ENCODE results near the gene TRIM2. TPM values are rescaled to one million over a fixed set of nuclear protein-coding genes. Genes with fewer than 3 reads are reported as not detected.

The TRIM2 gene
- polyA plus RNA-seq, 1 donor (not counting 4 experiments of a cell fraction or from before 2014, with no cell fraction given) = 10.6 TPM

DNA sequence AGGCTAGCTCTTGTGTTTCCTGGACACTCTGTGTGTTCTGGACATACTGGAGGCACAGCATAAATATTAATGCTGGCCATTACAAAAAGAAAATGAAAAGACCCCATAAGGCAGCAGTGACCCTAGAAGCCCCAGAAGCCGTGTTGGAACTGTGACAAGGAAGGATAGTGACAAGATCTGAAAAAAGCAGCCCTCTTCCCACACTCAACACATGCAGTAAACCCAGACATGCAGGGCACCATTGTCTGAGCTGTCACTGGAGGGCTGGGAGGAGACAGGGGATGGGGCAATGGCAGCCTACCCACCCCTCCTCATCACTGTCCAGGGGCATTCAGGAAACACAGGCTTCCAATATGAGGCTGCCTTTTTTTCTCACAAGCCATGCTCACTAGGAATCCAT lies 6.5 kb downstream of the TRIM2 start:
- Histone ChIP-seq H2AFZ (ENCODE audit: control insufficient read depth, low read length) (no peak overlapping the region), H3K79me2 (ENCODE audit: control insufficient read depth, insufficient read depth, low read length) (no peaks in the 10 kb centered on the region), H3K9ac (ENCODE audit: control insufficient read depth, extremely low read depth, insufficient read depth, low read length) (no peak overlapping the region), H3K27ac (ENCODE audit: control insufficient read depth, insufficient read depth, low read length) (no peak overlapping the region), H3K9me3 (ENCODE audit: control insufficient read depth, low read depth, low read length) (no peaks in the 10 kb centered on the region), H3K4me3 (ENCODE audit: control insufficient read depth in 2 of 3, extremely low read depth in 1 of 3, insufficient read depth in 2 of 3, low read depth in 1 of 3, low read length in 3 of 3) (no peak overlapping the region), H3K36me3 (ENCODE audit: control insufficient read depth in 2 of 2, extremely low read depth in 1 of 2, insufficient read depth in 2 of 2, low read length in 2 of 2) (no peaks in the 10 kb centered on the region), H3K4me1 (ENCODE audit: control insufficient read depth, extremely low read depth, insufficient read depth, low read length) (peaks cover 10% of the 10 kb centered on the region), H4K20me1 (ENCODE audit: control insufficient read depth, extremely low read depth, insufficient read depth, low read length) (no peaks in the 10 kb centered on the region), H3K27me3 (ENCODE audit: control insufficient read depth, extremely low read depth, insufficient read depth, low read length) (no peaks in the 10 kb centered on the region), H3K9me1 (ENCODE audit: control insufficient read depth, extremely low read depth, insufficient read depth, low read length) (no peaks in the 10 kb centered on the region), H3K4me2 (ENCODE audit: control insufficient read depth, extremely low read depth, insufficient read depth, low read depth, low read length) (no peak overlapping the region)
- no peak for FAIRE-seq
- TF ChIP-seq, protein P1, sequence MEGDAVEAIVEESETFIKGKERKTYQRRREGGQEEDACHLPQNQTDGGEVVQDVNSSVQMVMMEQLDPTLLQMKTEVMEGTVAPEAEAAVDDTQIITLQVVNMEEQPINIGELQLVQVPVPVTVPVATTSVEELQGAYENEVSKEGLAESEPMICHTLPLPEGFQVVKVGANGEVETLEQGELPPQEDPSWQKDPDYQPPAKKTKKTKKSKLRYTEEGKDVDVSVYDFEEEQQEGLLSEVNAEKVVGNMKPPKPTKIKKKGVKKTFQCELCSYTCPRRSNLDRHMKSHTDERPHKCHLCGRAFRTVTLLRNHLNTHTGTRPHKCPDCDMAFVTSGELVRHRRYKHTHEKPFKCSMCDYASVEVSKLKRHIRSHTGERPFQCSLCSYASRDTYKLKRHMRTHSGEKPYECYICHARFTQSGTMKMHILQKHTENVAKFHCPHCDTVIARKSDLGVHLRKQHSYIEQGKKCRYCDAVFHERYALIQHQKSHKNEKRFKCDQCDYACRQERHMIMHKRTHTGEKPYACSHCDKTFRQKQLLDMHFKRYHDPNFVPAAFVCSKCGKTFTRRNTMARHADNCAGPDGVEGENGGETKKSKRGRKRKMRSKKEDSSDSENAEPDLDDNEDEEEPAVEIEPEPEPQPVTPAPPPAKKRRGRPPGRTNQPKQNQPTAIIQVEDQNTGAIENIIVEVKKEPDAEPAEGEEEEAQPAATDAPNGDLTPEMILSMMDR (optimal IDR thresholded peaks at IDR 0.05 in 1 of 3, IDR thresholded peaks at IDR 0.05 in 1 of 3, conservative IDR thresholded peaks at IDR 0.05 in 1 of 3; ENCODE audit: extremely low read depth in 1 of 3, insufficient read depth in 2 of 3, low read length in 3 of 3) = no peak
- DNase-seq (ENCODE audit: low read depth, low spot score) = no peak
- dilution Hi-C loops (cut with MboI; ENCODE audit: extremely low pct_ligation_motif_present, low sequenced_read_pairs) = no loop called here

DNA sequence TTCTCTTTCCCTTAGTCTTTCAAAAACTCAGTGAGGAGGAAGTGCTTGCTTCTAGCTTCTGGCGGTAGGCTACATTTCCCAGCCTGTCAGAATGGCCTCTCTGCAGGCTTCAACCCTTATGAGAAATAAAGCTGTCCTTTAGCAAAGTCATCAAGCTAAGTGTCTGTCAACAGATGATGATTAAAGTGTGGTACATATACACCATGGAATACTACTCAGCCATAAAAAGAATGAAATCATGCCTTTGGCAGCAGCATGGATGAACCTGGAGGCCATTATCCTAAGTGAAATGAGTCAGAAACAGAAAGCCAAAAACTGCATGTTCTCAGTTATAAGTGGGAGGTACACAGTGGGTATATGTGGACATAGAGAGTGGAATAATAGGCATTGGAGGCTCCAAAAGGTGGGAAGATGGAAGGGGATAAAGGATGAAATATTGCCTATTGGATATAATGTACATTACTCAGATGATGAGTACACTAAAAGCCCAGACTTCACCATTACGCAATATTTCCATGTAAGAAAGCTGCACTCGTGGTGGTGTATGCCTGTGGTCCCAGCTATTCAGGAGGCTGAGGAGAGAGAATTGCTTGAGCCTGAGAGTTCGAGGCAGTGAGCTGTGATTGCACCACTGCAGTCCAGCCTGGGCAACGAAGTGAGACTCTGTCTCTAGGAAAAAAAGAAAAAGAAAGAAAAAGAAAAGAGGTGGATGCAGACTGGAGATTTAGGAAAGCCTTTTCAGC lies 7.9 kb downstream of the TRIM2 start:
- Histone ChIP-seq H3K27ac (ENCODE audit: control insufficient read depth, insufficient read depth, low read length) (no peak overlapping the region), H3K4me1 (ENCODE audit: control insufficient read depth, extremely low read depth, insufficient read depth, low read length) (peaks cover 10% of the 10 kb centered on the region), H3K36me3 (ENCODE audit: control insufficient read depth in 2 of 2, extremely low read depth in 1 of 2, insufficient read depth in 2 of 2, low read length in 2 of 2) (no peaks in the 10 kb centered on the region), H3K9me1 (ENCODE audit: control insufficient read depth, extremely low read depth, insufficient read depth, low read length) (no peaks in the 10 kb centered on the region), H2AFZ (ENCODE audit: control insufficient read depth, low read length) (no peak overlapping the region), H3K9ac (ENCODE audit: control insufficient read depth, extremely low read depth, insufficient read depth, low read length) (no peak overlapping the region), H3K79me2 (ENCODE audit: control insufficient read depth, insufficient read depth, low read length) (no peaks in the 10 kb centered on the region), H3K9me3 (ENCODE audit: control insufficient read depth, low read depth, low read length) (no peaks in the 10 kb centered on the region), H3K4me3 (ENCODE audit: control insufficient read depth in 2 of 3, extremely low read depth in 1 of 3, insufficient read depth in 2 of 3, low read depth in 1 of 3, low read length in 3 of 3) (no peak overlapping the region), H3K27me3 (ENCODE audit: control insufficient read depth, extremely low read depth, insufficient read depth, low read length) (no peaks in the 10 kb centered on the region), H4K20me1 (ENCODE audit: control insufficient read depth, extremely low read depth, insufficient read depth, low read length) (no peaks in the 10 kb centered on the region), H3K4me2 (ENCODE audit: control insufficient read depth, extremely low read depth, insufficient read depth, low read depth, low read length) (no peak overlapping the region)
- dilution Hi-C loops (cut with MboI; ENCODE audit: extremely low pct_ligation_motif_present, low sequenced_read_pairs) = no loop called here
- TF ChIP-seq EZH2 (IDR thresholded peaks at IDR 0.05; ENCODE audit: low read length) = no peak
- TF ChIP-seq, protein P1 (optimal IDR thresholded peaks at IDR 0.05 in 1 of 3, IDR thresholded peaks at IDR 0.05 in 1 of 3, conservative IDR thresholded peaks at IDR 0.05 in 1 of 3; ENCODE audit: extremely low read depth in 1 of 3, insufficient read depth in 2 of 3, low read length in 3 of 3) = no peak
- FAIRE-seq (peak; percentile 17), DNase-seq (ENCODE audit: low read depth, low spot score) (no peak)
